Small intestine (tissue), 7 donors: ENCODE data around the gene NEMP1. TPM values are rescaled to one million over a fixed set of nuclear protein-coding genes. Genes with fewer than 3 reads are reported as not detected.

Experiments used
- DNase-seq, 2 donors: peaks; one replicate each; pipeline versions ENCODE4 v3.0.0 to v3.0.0-alpha.2; 2013
- FAIRE-seq: peaks from 2 replicates; lab custom pipeline; 2012; peaks lifted over from hg19 to GRCh38; lab: Jason Lieb, UNC
- H3K27ac ChIP-seq, 3 donors: one replicate each; pipeline ENCODE4 v1.5.1; 2013; ENCODE audit warnings: low read length in 2 of 3, mild to moderate bottlenecking in 2 of 3, control low read depth in 1 of 3, inconsistent platforms in 1 of 3, low read depth in 1 of 3, moderate library complexity in 1 of 3
- H3K27me3 ChIP-seq, 3 donors: one replicate each; pipeline ENCODE4 v1.6.1; 2013; ENCODE audit warnings: low read length in 3 of 3, inconsistent platforms in 1 of 3; ENCODE audit not compliant: control insufficient read depth in 3 of 3, insufficient read depth in 3 of 3
- H3K36me3 ChIP-seq, 3 donors: one replicate each; pipeline ENCODE4 v1.6.1; 2013; ENCODE audit warnings: low read length in 3 of 3, inconsistent platforms in 1 of 3, low read depth in 1 of 3, mild to moderate bottlenecking in 1 of 3, moderate library complexity in 1 of 3; ENCODE audit not compliant: control insufficient read depth in 3 of 3, insufficient read depth in 2 of 3
- H3K4me1 ChIP-seq, 3 donors: one replicate each; pipeline ENCODE4 v1.6.1; 2013; ENCODE audit warnings: low read length in 2 of 3, inconsistent platforms in 1 of 3, low read depth in 1 of 3, mild to moderate bottlenecking in 1 of 3, moderate library complexity in 1 of 3; ENCODE audit not compliant: control insufficient read depth in 3 of 3, insufficient read depth in 2 of 3
- H3K4me3 ChIP-seq, 3 donors: one replicate each; pipeline ENCODE4 v1.5.1; 2013; ENCODE audit warnings: low read length in 3 of 3, control low read depth in 1 of 3, inconsistent platforms in 1 of 3, low read depth in 1 of 3, mild to moderate bottlenecking in 1 of 3, moderate library complexity in 1 of 3
- H3K9me3 ChIP-seq, 2 donors: one replicate each; pipeline ENCODE4 v1.6.1; 2013; ENCODE audit warnings: low read depth in 1 of 2, low read length in 1 of 2; ENCODE audit not compliant: control insufficient read depth in 2 of 2, insufficient read depth in 1 of 2
- WGBS, 3 donors: extraction: QIAGEN DNeasy Blood & Tissue Kit; methylation state at CpG; one replicate each; pipeline ENCODE4 v1.1.7; 2013; 5-methylcytosine and 5-hydroxymethylcytosine counted together
- polyA plus RNA-seq, 4 donors: library from polyadenylated mRNA; stranded (reverse) in 3 of 4; unstranded in 1 of 4; fragments of 200-250 nt in 3 of 4; fragments of 120-200 nt in 1 of 4; gene quantifications; one replicate each; pipeline versions ENCODE4 v1.2.1 to v1.2.3, GENCODE V29; 2013
- donor health status: healthy with polysubstance abuse.
- donor health status: control.
- donor health status: control.
- donor health status: Bipolar disorder and iron deficiency.
- donor health status: healthy.

The NEMP1 gene
- polyA plus RNA-seq, 4 donors: 0.45 to 11.6 (median 2.1) TPM

DNA sequence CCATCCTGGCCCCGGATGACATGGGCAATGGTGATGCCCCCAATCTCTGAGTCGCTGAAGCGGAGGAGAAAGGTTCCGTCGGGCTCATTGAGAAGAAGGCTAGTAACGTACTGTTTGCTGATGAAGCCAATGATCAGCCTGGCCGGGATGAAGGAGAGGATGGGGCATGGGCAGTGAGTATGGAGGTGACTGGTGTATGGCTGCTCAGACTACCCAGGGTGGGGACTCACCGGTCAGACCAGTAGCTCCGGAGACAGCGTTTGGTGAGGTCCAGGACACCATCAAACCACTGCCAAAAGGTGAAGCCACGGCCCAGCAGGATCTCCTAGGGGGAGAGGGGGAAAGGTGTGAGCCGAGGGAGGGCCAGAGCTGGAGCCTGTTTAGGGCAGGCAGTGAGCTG, 21.2 kb upstream of the NEMP1 start:
- no peak for FAIRE-seq
- H3K27ac ChIP-seq: no peak overlapping the region
- no peak for DNase-seq

DNA sequence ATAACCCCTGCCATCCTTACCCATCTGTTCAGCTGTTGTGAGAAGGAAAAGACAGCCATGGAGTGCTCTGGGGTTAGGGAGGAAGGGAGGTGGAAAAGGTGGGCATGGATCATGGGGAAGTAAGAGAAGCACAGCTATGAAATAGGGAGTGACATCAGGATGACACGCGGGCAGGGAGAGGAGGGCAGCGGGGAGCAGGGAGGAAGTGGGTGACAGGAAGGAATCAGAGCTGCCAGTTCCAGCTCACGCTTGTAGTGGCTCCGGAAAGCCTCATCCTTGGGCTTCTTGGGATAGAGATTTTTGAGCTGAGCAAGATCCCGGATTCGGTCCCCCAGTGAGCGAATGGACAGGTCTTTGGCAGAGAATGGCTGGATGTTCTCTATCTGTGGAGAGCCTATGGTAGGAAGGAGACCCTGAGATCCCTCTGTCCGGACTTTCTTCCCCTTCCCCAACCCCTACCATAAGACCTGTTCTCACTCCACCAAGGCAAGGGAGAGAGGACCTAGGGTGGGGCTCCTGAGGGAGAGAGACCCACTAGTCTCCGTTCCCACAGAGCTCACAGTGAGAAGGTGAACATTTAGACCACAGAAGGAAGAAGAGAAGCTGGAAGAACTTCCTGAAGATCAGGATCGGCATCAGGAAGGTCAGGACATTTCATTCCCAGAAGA, 20.6 kb upstream of the NEMP1 start:
- FAIRE-seq (no peak), DNase-seq (no peak)
- H3K4me3 ChIP-seq: no peak overlapping the region
- H3K9me3 ChIP-seq: no peaks in the 10 kb centered on the region
- peaks cover 0 to 29% (median 4%) of the 10 kb centered on the region in 3 donors for H3K4me1 ChIP-seq
- 83 to 84% (median 84%) methylated on average over 11 of the region's 11 CpGs for WGBS, 3 donors
- H3K27me3 ChIP-seq: no peaks in the 10 kb centered on the region
- H3K27ac ChIP-seq: no peak overlapping the region
- H3K36me3 ChIP-seq: peaks cover 9 to 79% (median 23%) of the 10 kb centered on the region in 3 donors

More for the DNA sequence above, 21.2 kb upstream of the NEMP1 start:
- peaks cover 14 to 79% (median 25%) of the 10 kb centered on the region in 3 donors for H3K36me3 ChIP-seq
- no peak overlapping the region for H3K4me3 ChIP-seq
- no peaks in the 10 kb centered on the region for H3K27me3 ChIP-seq
- peaks cover 0 to 29% (median 4%) of the 10 kb centered on the region in 3 donors for H3K4me1 ChIP-seq
- no peaks in the 10 kb centered on the region for H3K9me3 ChIP-seq
- WGBS, 3 donors: 86 to 89% (median 89%) methylated on average over 12 of the region's 12 CpGs

DNA sequence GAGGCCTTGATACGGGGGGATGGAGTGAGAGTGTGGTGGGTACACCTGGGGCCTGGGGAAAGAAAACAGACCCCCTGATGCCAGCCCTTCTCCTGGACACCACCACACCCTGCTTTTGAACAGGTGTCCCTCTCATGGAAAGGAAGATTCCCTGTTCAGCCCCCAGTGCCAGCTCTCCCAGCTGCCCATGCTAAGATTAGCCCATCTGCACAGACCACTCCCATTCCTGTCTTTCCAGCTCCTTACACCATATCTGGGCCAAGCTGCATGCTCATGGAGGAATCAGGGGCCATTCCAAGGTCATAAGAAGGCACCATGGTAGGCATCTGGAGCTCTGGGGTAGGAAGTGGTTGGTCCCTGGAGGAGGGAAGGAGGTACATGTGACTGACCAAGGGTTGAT, 20.0 kb upstream of the NEMP1 start:
- no peak overlapping the region for H3K4me3 ChIP-seq
- no peaks in the 10 kb centered on the region for H3K27me3 ChIP-seq
- no peak overlapping the region for H3K27ac ChIP-seq
- WGBS, 3 donors: 85 to 93% (median 88%) methylated on average over 1 of the region's 1 CpG
- peaks cover 6 to 79% (median 20%) of the 10 kb centered on the region in 3 donors for H3K36me3 ChIP-seq
- DNase-seq (no peak), FAIRE-seq (no peak)
- no peaks in the 10 kb centered on the region for H3K9me3 ChIP-seq
- peaks cover 0 to 32% (median 4%) of the 10 kb centered on the region in 3 donors for H3K4me1 ChIP-seq

DNA sequence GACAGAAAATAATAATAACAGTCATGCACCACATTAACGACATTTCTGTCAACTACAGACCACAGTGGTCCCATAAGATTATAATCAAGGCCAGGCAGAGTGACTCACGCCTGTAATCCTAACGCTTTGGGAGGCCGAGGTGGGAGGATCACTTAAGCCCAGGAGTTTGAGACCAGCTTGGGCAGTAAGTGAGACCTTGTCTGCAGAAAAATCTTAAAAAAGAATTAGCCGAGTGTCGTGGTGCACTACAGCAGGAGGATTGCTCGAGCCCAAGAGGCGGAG, 18.9 kb upstream of the NEMP1 start:
- DNase-seq (no peak), FAIRE-seq (no peak)
- Histone ChIP-seq H3K36me3 (peaks cover 6 to 83% (median 20%) of the 10 kb centered on the region in 3 donors), H3K4me1 (peaks cover 0 to 31% (median 2%) of the 10 kb centered on the region in 3 donors), H3K27me3 (no peaks in the 10 kb centered on the region), H3K9me3 (no peaks in the 10 kb centered on the region), H3K4me3 (no peak overlapping the region), H3K27ac (no peak overlapping the region)
- WGBS, 3 donors: 88 to 92% (median 89%) methylated on average over 8 of the region's 8 CpGs

DNA sequence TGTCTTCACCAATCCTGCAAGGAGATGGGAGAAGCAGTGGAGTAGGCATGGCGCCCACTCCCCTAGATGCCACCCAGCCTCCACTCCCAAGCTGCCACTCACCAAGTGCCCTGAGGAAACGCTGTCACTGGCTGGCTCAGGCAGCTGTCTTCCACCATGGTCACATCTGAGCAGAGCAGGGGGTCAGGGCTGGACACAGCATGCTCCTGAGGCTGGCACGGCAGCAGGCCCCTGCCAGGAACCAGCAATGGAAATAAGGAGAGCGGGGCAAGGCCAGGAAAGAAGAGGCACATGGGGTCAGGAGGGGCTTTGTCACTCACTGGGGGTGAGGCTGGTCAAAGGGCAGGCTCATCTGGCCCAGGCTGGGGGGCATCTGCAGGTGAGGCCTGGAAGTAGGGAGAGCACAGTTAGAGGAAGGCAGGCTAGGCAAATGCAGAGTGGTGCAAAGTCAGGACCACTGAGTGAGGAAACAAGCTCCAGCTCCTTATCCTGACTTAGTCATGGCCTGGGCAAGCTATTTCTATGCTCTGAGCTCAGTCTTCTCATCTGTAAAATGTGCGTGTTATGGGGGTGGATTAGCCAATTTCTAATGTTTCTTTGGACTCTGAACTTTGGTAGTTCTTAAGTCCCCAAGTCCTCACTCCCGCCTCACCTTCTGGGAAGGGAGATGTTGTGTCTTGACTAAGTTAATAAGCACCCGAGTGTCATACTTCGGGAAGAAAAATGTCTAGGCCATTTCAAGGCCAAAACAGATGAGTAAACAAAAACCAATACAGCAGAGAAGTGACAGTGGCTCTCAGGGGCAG, 18.4 kb upstream of the NEMP1 start:
- peaks cover 6 to 83% (median 21%) of the 10 kb centered on the region in 3 donors for H3K36me3 ChIP-seq
- DNase-seq: no peak
- FAIRE-seq: no peak
- no peaks in the 10 kb centered on the region for H3K9me3 ChIP-seq
- H3K4me1 ChIP-seq: peaks cover 0 to 25% (median 0%) of the 10 kb centered on the region in 3 donors
- peak overlapping the region in 1 of 3 donors; percentile 14 for H3K27ac ChIP-seq
- no peak overlapping the region for H3K4me3 ChIP-seq
- 73 to 84% (median 77%) methylated on average over 8 of the region's 8 CpGs for WGBS, 3 donors
- H3K27me3 ChIP-seq: no peaks in the 10 kb centered on the region

DNA sequence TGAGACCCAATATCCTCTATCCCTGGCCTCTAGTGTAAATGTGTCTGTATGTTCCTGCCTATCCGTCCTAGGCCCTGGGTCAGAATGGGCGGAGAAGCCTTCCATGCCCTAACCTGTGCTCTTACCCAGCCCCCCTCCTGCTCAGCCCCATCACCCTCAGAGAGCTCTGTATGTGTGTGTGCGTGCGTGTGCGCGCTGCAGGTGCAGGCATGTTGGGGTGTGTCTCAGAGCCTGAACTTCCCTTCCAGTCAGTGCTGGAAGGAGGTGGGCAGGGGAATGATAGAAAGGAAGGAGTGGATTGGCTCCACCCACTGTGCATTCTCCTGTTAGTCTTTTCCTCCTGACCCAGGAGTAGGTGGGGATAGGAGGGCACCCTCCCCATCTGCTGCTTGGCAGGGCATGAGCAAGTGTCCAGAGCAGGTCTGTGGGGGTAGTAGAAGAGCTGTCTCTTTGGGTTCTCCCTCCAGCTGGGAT, 17.5 kb upstream of the NEMP1 start:
- peaks cover 6 to 83% (median 23%) of the 10 kb centered on the region in 3 donors for H3K36me3 ChIP-seq
- peak overlapping the region in 1 of 3 donors; percentile 11 for H3K27ac ChIP-seq
- no peak for FAIRE-seq
- no peak overlapping the region for H3K4me3 ChIP-seq
- DNase-seq: peak in 1 of 2 donors; percentile 33
- no peaks in the 10 kb centered on the region for H3K9me3 ChIP-seq
- peaks cover 0 to 19% (median 0%) of the 10 kb centered on the region in 3 donors for H3K4me1 ChIP-seq
- WGBS, 3 donors: 59 to 81% (median 62%) methylated on average over 6 of the region's 6 CpGs
- no peaks in the 10 kb centered on the region for H3K27me3 ChIP-seq

DNA sequence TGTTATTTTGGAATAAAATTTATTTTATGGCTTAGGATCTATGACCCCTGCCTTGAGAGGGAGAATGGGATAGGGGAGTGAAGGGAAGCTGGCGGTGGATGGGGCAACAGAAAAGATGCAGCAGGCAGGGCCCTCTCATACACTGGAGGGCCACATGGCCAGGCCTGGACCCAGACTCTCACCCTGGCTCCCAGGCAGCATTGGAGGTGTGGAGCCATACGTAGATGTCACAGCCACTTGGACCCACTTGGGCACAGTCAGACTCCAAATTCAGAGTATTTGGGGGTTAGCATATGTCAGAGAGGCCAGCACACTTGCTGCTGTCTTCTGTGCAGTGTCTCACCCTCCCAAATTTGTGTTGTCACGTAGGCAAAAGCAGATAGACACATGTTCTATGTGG, 16.8 kb upstream of the NEMP1 start:
- Histone ChIP-seq H3K9me3 (no peaks in the 10 kb centered on the region), H3K27ac (no peak overlapping the region), H3K36me3 (peaks cover 6 to 90% (median 23%) of the 10 kb centered on the region in 3 donors), H3K4me1 (peaks cover 0 to 18% (median 0%) of the 10 kb centered on the region in 3 donors), H3K27me3 (no peaks in the 10 kb centered on the region), H3K4me3 (no peak overlapping the region)
- FAIRE-seq (no peak), DNase-seq (no peak)
- 85 to 97% (median 96%) methylated on average over 3 of the region's 3 CpGs for WGBS, 3 donors
